Measurements from ENCODE around the gene ADCY5.

ADCY5 gene

GRCh38 chr3:123421353-123422174 lies 27.3 kb downstream of the ADCY5 start:
- Histone ChIP-seq H3K4me1 (ENCODE audit: control insufficient read depth, insufficient read depth, low read length) (peaks cover 55% of the 10 kb centered on the region), H3K27ac (ENCODE audit: low read depth, low read length) (peak overlapping the region; percentile 82), H3K36me3 (ENCODE audit: control insufficient read depth, insufficient read depth, low read length) (no peaks in the 10 kb centered on the region), H3K4me3 (ENCODE audit: low read length) (no peak overlapping the region), H3K27me3 (ENCODE audit: control insufficient read depth, insufficient read depth, low read length) (no peaks in the 10 kb centered on the region), H3K9ac (ENCODE audit: low read length) (no peak overlapping the region)

GRCh38 chr3:123420416-123420968 lies 28.4 kb downstream of the ADCY5 start:
- H3K27ac ChIP-seq (ENCODE audit: low read depth, low read length), result peak overlapping the region; percentile 82
- no peaks in the 10 kb centered on the region for H3K36me3 ChIP-seq (ENCODE audit: control insufficient read depth, insufficient read depth, low read length)
- peaks cover 62% of the 10 kb centered on the region for H3K4me1 ChIP-seq (ENCODE audit: control insufficient read depth, insufficient read depth, low read length)
- no peaks in the 10 kb centered on the region for H3K27me3 ChIP-seq (ENCODE audit: control insufficient read depth, insufficient read depth, low read length)
- H3K9ac ChIP-seq (ENCODE audit: low read length), result no peak overlapping the region
- H3K4me3 ChIP-seq (ENCODE audit: low read length), result no peak overlapping the region

- H3K36me3 ChIP-seq (ENCODE audit: control insufficient read depth, insufficient read depth, low read length), result no peaks in the 10 kb centered on the region
- H3K9ac ChIP-seq (ENCODE audit: low read length), result no peak overlapping the region
- peaks cover 64% of the 10 kb centered on the region for H3K4me1 ChIP-seq (ENCODE audit: control insufficient read depth, insufficient read depth, low read length)
- H3K27ac ChIP-seq (ENCODE audit: low read depth, low read length), result peak overlapping the region; percentile 82
- H3K4me3 ChIP-seq (ENCODE audit: low read length), result no peak overlapping the region
- H3K27me3 ChIP-seq (ENCODE audit: control insufficient read depth, insufficient read depth, low read length), result no peaks in the 10 kb centered on the region
These were observed 29.0 kb downstream of the ADCY5 start for GRCh38 chr3:123419850-123420297.

- no peak overlapping the region for H3K4me3 ChIP-seq (ENCODE audit: low read length)
- peak overlapping the region; percentile 82 for H3K27ac ChIP-seq (ENCODE audit: low read depth, low read length)
- no peaks in the 10 kb centered on the region for H3K36me3 ChIP-seq (ENCODE audit: control insufficient read depth, insufficient read depth, low read length)
- H3K4me1 ChIP-seq (ENCODE audit: control insufficient read depth, insufficient read depth, low read length), result peaks cover 64% of the 10 kb centered on the region
- H3K9ac ChIP-seq (ENCODE audit: low read length), result no peak overlapping the region
- no peaks in the 10 kb centered on the region for H3K27me3 ChIP-seq (ENCODE audit: control insufficient read depth, insufficient read depth, low read length)
These were observed 29.6 kb downstream of the ADCY5 start for GRCh38 chr3:123419181-123419849.

- Histone ChIP-seq H3K36me3 (ENCODE audit: control insufficient read depth, insufficient read depth, low read length) (no peaks in the 10 kb centered on the region), H3K4me1 (ENCODE audit: control insufficient read depth, insufficient read depth, low read length) (peaks cover 71% of the 10 kb centered on the region), H3K27ac (ENCODE audit: low read depth, low read length) (peak overlapping the region; percentile 94), H3K9ac (ENCODE audit: low read length) (no peak overlapping the region), H3K4me3 (ENCODE audit: low read length) (no peak overlapping the region), H3K27me3 (ENCODE audit: control insufficient read depth, insufficient read depth, low read length) (no peaks in the 10 kb centered on the region)
These were observed 32.2 kb downstream of the ADCY5 start for GRCh38 chr3:123416647-123417046.

GRCh38 chr3:123416173-123416572 lies 32.7 kb downstream of the ADCY5 start:
- no peak overlapping the region for H3K9ac ChIP-seq (ENCODE audit: low read length)
- peak overlapping the region; percentile 94 for H3K27ac ChIP-seq (ENCODE audit: low read depth, low read length)
- no peaks in the 10 kb centered on the region for H3K27me3 ChIP-seq (ENCODE audit: control insufficient read depth, insufficient read depth, low read length)
- H3K4me1 ChIP-seq (ENCODE audit: control insufficient read depth, insufficient read depth, low read length), result peaks cover 72% of the 10 kb centered on the region
- no peaks in the 10 kb centered on the region for H3K36me3 ChIP-seq (ENCODE audit: control insufficient read depth, insufficient read depth, low read length)
- no peak overlapping the region for H3K4me3 ChIP-seq (ENCODE audit: low read length)

- no peaks in the 10 kb centered on the region for H3K27me3 ChIP-seq (ENCODE audit: control insufficient read depth, insufficient read depth, low read length)
- H3K36me3 ChIP-seq (ENCODE audit: control insufficient read depth, insufficient read depth, low read length), result no peaks in the 10 kb centered on the region
- no peak overlapping the region for H3K4me3 ChIP-seq (ENCODE audit: low read length)
- peak overlapping the region; percentile 94 for H3K27ac ChIP-seq (ENCODE audit: low read depth, low read length)
- no peak overlapping the region for H3K9ac ChIP-seq (ENCODE audit: low read length)
- H3K4me1 ChIP-seq (ENCODE audit: control insufficient read depth, insufficient read depth, low read length), result peaks cover 67% of the 10 kb centered on the region
These were observed 33.7 kb downstream of the ADCY5 start for GRCh38 chr3:123414973-123415775.

- Histone ChIP-seq H3K9ac (ENCODE audit: low read length) (peak overlapping the region; percentile 28), H3K4me3 (ENCODE audit: low read length) (peak overlapping the region; percentile 49), H3K27ac (ENCODE audit: low read depth, low read length) (peak overlapping the region; percentile 94), H3K4me1 (ENCODE audit: control insufficient read depth, insufficient read depth, low read length) (peaks cover 63% of the 10 kb centered on the region), H3K27me3 (ENCODE audit: control insufficient read depth, insufficient read depth, low read length) (no peaks in the 10 kb centered on the region), H3K36me3 (ENCODE audit: control insufficient read depth, insufficient read depth, low read length) (no peaks in the 10 kb centered on the region)
These were observed 35.9 kb downstream of the ADCY5 start for GRCh38 chr3:123412811-123413604.

- no peak overlapping the region for H3K9ac ChIP-seq (ENCODE audit: low read length)
- H3K4me1 ChIP-seq (ENCODE audit: control insufficient read depth, insufficient read depth, low read length), result peaks cover 65% of the 10 kb centered on the region
- H3K27ac ChIP-seq (ENCODE audit: low read depth, low read length), result peak overlapping the region; percentile 94
- no peaks in the 10 kb centered on the region for H3K36me3 ChIP-seq (ENCODE audit: control insufficient read depth, insufficient read depth, low read length)
- no peaks in the 10 kb centered on the region for H3K27me3 ChIP-seq (ENCODE audit: control insufficient read depth, insufficient read depth, low read length)
- peak overlapping the region; percentile 49 for H3K4me3 ChIP-seq (ENCODE audit: low read length)
These were observed 36.8 kb downstream of the ADCY5 start for GRCh38 chr3:123412076-123412475.

- Histone ChIP-seq H3K4me3 (ENCODE audit: low read length) (no peak overlapping the region), H3K9ac (ENCODE audit: low read length) (no peak overlapping the region), H3K4me1 (ENCODE audit: control insufficient read depth, insufficient read depth, low read length) (peaks cover 64% of the 10 kb centered on the region), H3K36me3 (ENCODE audit: control insufficient read depth, insufficient read depth, low read length) (no peaks in the 10 kb centered on the region), H3K27me3 (ENCODE audit: control insufficient read depth, insufficient read depth, low read length) (no peaks in the 10 kb centered on the region), H3K27ac (ENCODE audit: low read depth, low read length) (peak overlapping the region; percentile 94)
These were observed 37.4 kb downstream of the ADCY5 start for GRCh38 chr3:123411340-123412040.

- H3K27ac ChIP-seq (ENCODE audit: low read depth, low read length), result peak overlapping the region; percentile 94
- H3K4me1 ChIP-seq (ENCODE audit: control insufficient read depth, insufficient read depth, low read length), result peaks cover 64% of the 10 kb centered on the region
- no peak overlapping the region for H3K9ac ChIP-seq (ENCODE audit: low read length)
- no peaks in the 10 kb centered on the region for H3K27me3 ChIP-seq (ENCODE audit: control insufficient read depth, insufficient read depth, low read length)
- H3K36me3 ChIP-seq (ENCODE audit: control insufficient read depth, insufficient read depth, low read length), result no peaks in the 10 kb centered on the region
- H3K4me3 ChIP-seq (ENCODE audit: low read length), result no peak overlapping the region
These were observed 38.8 kb downstream of the ADCY5 start for GRCh38 chr3:123410149-123410515.
